Testis (tissue), 2 donors: Measurements from ENCODE around the gene PSMG4.

ENCODE experiments used
- POLR2A ChIP-seq: fragments of 450-650 bp; IDR thresholded peaks from one replicate; pipeline ENCODE4 v1.6.1; 2017; ENCODE audit warnings: antibody characterized with exemption, mild to moderate bottlenecking, moderate library complexity
- TF ChIP-seq, protein P1 (sequence below), 3 experiments: fragments of 450-650 bp in 2 of 3; fragments of 200-600 bp in 1 of 3; sonication (generic) in 1 of 3; IDR thresholded peaks; one replicate each; pipeline ENCODE4 v1.5.1; 2016 to 2019; ENCODE audit warnings: antibody characterized with exemption in 3 of 3, mild to moderate bottlenecking in 2 of 3, moderate library complexity in 1 of 3

DNA sequence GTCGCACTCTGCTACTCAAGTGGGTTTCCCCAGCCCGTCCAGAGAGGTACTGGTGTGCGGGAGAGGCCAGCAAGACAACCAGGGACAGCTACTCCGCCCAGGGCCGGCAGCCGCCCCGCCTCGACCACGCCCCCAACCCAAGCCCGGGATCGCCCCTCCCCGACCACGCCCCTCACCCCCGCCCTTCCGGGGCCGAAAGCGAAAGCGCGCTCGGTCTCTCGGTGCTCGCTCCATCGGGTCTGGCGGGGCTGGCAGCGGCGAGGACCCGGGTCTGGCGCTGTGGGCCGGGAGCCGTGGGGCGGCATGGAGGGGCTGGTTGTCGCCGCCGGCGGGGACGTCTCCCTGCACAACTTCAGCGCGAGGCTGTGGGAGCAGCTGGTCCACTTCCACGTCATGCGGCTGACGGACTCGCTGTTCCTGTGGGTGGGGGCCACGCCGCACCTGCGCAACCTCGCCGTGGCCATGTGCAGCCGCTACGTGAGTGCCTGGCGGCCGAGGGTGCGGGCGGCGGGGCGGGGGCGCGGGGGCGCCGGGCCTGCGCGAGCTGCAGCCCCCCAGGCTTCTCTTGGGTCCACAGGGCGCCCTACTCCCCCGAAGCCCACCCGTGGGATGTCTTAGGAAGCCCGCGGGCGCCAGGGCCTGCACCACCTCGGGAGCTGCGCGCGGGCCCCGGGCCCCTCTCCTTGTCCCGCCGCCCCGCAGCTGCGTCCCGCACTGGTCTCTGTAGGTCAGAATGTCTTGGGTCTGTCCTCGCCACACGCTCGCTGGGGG is at the start of gene PSMG4:
- TF ChIP-seq, protein P1, sequence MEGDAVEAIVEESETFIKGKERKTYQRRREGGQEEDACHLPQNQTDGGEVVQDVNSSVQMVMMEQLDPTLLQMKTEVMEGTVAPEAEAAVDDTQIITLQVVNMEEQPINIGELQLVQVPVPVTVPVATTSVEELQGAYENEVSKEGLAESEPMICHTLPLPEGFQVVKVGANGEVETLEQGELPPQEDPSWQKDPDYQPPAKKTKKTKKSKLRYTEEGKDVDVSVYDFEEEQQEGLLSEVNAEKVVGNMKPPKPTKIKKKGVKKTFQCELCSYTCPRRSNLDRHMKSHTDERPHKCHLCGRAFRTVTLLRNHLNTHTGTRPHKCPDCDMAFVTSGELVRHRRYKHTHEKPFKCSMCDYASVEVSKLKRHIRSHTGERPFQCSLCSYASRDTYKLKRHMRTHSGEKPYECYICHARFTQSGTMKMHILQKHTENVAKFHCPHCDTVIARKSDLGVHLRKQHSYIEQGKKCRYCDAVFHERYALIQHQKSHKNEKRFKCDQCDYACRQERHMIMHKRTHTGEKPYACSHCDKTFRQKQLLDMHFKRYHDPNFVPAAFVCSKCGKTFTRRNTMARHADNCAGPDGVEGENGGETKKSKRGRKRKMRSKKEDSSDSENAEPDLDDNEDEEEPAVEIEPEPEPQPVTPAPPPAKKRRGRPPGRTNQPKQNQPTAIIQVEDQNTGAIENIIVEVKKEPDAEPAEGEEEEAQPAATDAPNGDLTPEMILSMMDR (IDR thresholded peaks at IDR 0.05), result no peak
- TF ChIP-seq POLR2A, result no peak
